HG03175 (cell line): ENCODE data around the gene EXOC6.

Experiments used
- ATAC-seq: cut with Tn5 transposase; IDR thresholded peaks from one replicate; pipeline ENCODE4 v1.9.1; 2021; ENCODE audit warnings: mild to moderate bottlenecking, moderate library complexity; ENCODE audit not compliant: unreplicated experiment

The EXOC6 gene

DNA sequence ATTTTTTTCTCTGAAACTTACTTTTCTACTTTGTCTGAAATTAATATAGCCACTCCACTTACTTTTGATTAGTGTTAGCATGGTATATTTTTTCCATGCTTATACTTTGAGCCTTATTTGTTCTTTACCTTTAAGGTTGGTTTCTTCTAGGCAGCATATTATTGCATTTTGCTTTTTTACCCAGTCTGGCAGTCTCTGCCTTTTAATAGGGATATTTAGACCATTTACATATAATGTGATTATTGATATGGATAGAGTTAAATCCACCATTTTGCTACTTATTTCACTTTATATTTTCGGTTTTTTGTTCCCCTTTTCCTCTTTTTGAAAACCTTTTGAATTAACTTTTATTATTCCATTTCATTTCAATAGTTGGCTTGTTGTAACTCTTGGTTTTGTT, 255.6 kb downstream of the EXOC6 start:
- no peak for ATAC-seq

DNA sequence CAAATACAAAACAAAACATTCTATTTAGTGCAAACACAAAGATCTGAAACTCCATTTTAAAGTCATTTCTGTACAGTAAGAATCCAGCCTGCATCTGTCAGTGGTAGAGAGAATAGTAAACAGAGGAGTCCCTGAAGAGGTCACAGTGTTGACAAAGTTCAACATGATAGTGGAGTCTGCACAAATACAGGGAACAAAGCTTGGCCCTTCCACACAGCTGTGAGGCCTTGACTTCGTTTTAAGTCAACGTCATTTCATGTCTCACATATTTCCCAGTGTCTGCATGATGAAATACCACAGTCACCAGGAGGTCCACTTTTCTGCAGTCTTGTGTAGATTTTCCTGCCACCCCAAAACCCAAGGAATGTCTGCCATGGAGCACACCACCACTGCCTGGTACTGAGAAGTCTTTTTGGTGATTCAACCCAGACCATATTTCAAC, 258.3 kb downstream of the EXOC6 start:
- no peak for ATAC-seq
